H1 (cell line): Measurements from ENCODE around the gene ITPK1.

Experiments used
- CTCF ChIP-seq, 3 experiments: IDR thresholded peaks; 1 replicate in 2 of 3; 2 replicates in 1 of 3; pipeline versions ENCODE4 v1.5.1 to v1.6.1; 2011; ENCODE audit warnings: low read length in 3 of 3, mild to moderate bottlenecking in 3 of 3, inconsistent platforms in 2 of 3, low read depth in 1 of 3, moderate library complexity in 1 of 3; ENCODE audit not compliant: insufficient read depth in 1 of 3; ENCODE audit errors: control extremely low read depth in 1 of 3
- EGR1 ChIP-seq: IDR thresholded peaks from 2 replicates; pipeline ENCODE4 v1.6.1; 2011; ENCODE audit warnings: low read depth, low read length, borderline replicate concordance
- EP300 ChIP-seq, 2 experiments: IDR thresholded peaks; 1 replicate in 1 of 2; 2 replicates in 1 of 2; pipeline ENCODE4 v1.6.1; 2011 to 2012; ENCODE audit warnings: low read depth in 2 of 2, low read length in 2 of 2, mild to moderate bottlenecking in 2 of 2, borderline replicate concordance in 1 of 2, inconsistent platforms in 1 of 2, moderate library complexity in 1 of 2
- EZH2 ChIP-seq: fragments of 200-600 bp; sonication (generic); IDR thresholded peaks from 2 replicates; pipeline ENCODE4 v1.7.1; 2012; ENCODE audit warnings: low read depth, mild to moderate bottlenecking, moderate library complexity, low read length, inconsistent platforms; ENCODE audit not compliant: severe bottlenecking
- KDM1A ChIP-seq: fragments of 200-600, 300-600 bp; sonication (generic); IDR thresholded peaks from 2 replicates; pipeline ENCODE4 v1.7.1; 2016; ENCODE audit warnings: mild to moderate bottlenecking, low read length, borderline replicate concordance
- MAFK ChIP-seq: IDR thresholded peaks from 2 replicates; pipeline ENCODE4 v1.6.1; 2012; ENCODE audit warnings: low read depth, mild to moderate bottlenecking, improper control_type of control experiment, low read length
- MAX ChIP-seq: IDR thresholded peaks from 2 replicates; pipeline ENCODE4 v1.6.1; 2012; ENCODE audit warnings: inconsistent platforms
- POLR2A ChIP-seq, 2 experiments: IDR thresholded peaks; 1 replicate in 1 of 2; 2 replicates in 1 of 2; pipeline ENCODE4 v1.6.1; 2011; ENCODE audit warnings: low read depth in 2 of 2, low read length in 2 of 2, mild to moderate bottlenecking in 2 of 2; ENCODE audit errors: control extremely low read depth in 1 of 2
- RAD21 ChIP-seq, 2 experiments: IDR thresholded peaks in 1 of 2; conservative IDR thresholded peaks in 1 of 2; 2 replicates each; pipeline ENCODE4 v1.6.1; 2011; ENCODE audit warnings: low read depth in 2 of 2, low read length in 2 of 2, improper control_type of control experiment in 1 of 2, inconsistent platforms in 1 of 2, mild to moderate bottlenecking in 1 of 2, moderate library complexity in 1 of 2
- SP4 ChIP-seq: IDR thresholded peaks from 2 replicates; pipeline ENCODE4 v1.6.1; 2012; ENCODE audit warnings: low read length, inconsistent platforms
- TAF7 ChIP-seq: optimal IDR thresholded peaks from 2 replicates; pipeline ENCODE3; 2011; ENCODE audit warnings: low read depth, mild to moderate bottlenecking, inconsistent platforms, low read length, moderate library complexity, borderline replicate concordance
- USF2 ChIP-seq: IDR thresholded peaks from 2 replicates; pipeline ENCODE4 v1.6.1; 2011; ENCODE audit warnings: low read length, improper control_type of control experiment
- YY1 ChIP-seq: IDR thresholded peaks from 2 replicates; pipeline ENCODE4 v1.6.1; 2011; ENCODE audit warnings: low read depth, mild to moderate bottlenecking, low read length

DNA sequence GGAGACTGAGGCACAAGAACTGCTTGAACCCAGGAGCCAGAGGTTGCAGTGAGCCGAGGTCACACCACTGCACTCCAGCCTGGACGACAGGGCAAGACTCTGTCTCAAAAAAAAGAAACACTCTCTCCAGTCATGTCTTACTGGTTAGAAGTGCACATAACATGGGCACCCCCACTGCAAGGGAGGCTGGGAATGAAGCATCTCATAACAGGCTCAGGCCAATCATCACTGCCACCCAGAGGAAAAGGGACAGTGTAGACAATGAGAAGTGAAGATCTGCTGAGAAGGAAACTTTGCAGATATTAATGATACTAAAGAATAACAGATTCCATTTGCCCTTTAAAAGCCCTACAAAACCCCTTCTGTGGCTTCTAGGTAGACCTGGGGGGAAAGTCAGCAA is 66.9 kb downstream of the ITPK1 start:
- no peak for TF ChIP-seq TAF7
- no peak for TF ChIP-seq POLR2A (IDR thresholded peaks at IDR 0.05; ENCODE audit: control extremely low read depth in 1 of 2, low read depth in 2 of 2, low read length in 2 of 2)
- no peak for TF ChIP-seq EGR1
- TF ChIP-seq MAX, result no peak
- no peak for TF ChIP-seq YY1
- TF ChIP-seq EP300 (IDR thresholded peaks at IDR 0.05; ENCODE audit: borderline replicate concordance in 1 of 2, low read depth in 2 of 2, low read length in 2 of 2), result no peak
- TF ChIP-seq EZH2, result no peak
- no peak for TF ChIP-seq RAD21 (IDR thresholded peaks at IDR 0.05 in 1 of 2, conservative IDR thresholded peaks at IDR 0.05 in 1 of 2; ENCODE audit: low read depth in 2 of 2, low read length in 2 of 2)
- TF ChIP-seq CTCF (IDR thresholded peaks at IDR 0.05; ENCODE audit: control extremely low read depth in 1 of 3, insufficient read depth in 1 of 3, low read depth in 1 of 3, low read length in 3 of 3), result no peak
- TF ChIP-seq MAFK, result no peak
- no peak for TF ChIP-seq SP4
- no peak for TF ChIP-seq KDM1A
- TF ChIP-seq USF2, result no peak
